ELF-1 (cell line): Measurements from ENCODE around the gene TCAF1.
A peak's percentile ranks its signal among the peaks of the same experiment; 100 is the strongest.
"Not testable (repeated sequence)": the region's sequence is repeated elsewhere in the genome, so short reads cannot be mapped to it uniquely, and the experiment has no call there.

Experiments
- DNase-seq: peaks from one replicate; pipeline ENCODE4 v3.0.0-alpha.2; 2016; ENCODE audit warnings: low read depth, low spot score

The TCAF1 gene

GRCh38 chr7:143905509-143905908 is 3.5 kb upstream of the TCAF1 start:
- no peak for DNase-seq

GRCh38 chr7:143902332-143902899 is 440 bp upstream of the TCAF1 start:
- DNase-seq = no peak

GRCh38 chr7:143901332-143901667 is 676 bp downstream of the TCAF1 start:
- peak; percentile 84 for DNase-seq

- peak; percentile 57 for DNase-seq
Observed at GRCh38 chr7:143900230-143900766, 1.7 kb downstream of the TCAF1 start.

GRCh38 chr7:143898810-143899209 is 3.2 kb downstream of the TCAF1 start:
- no peak for DNase-seq

- no peak for DNase-seq
Observed at GRCh38 chr7:143896667-143897066, 5.3 kb downstream of the TCAF1 start.

GRCh38 chr7:143892527-143893300 is 9.3 kb downstream of the TCAF1 start:
- no peak for DNase-seq

- no peak for DNase-seq
Observed at GRCh38 chr7:143891457-143891856, 10.5 kb downstream of the TCAF1 start.

GRCh38 chr7:143890558-143890957 is 11.4 kb downstream of the TCAF1 start:
- no peak for DNase-seq

GRCh38 chr7:143889068-143889467 is 12.9 kb downstream of the TCAF1 start:
- no peak for DNase-seq

GRCh38 chr7:143886826-143887477 is 15.0 kb downstream of the TCAF1 start:
- DNase-seq = no peak

GRCh38 chr7:143885951-143886350 is 16.0 kb downstream of the TCAF1 start:
- no peak for DNase-seq

GRCh38 chr7:143884969-143885559 is 16.9 kb downstream of the TCAF1 start:
- peak; percentile 88 for DNase-seq

- no peak for DNase-seq
Observed at GRCh38 chr7:143884241-143884968, 17.6 kb downstream of the TCAF1 start.

GRCh38 chr7:143882604-143883078 is 19.3 kb downstream of the TCAF1 start:
- DNase-seq = peak; percentile 76

GRCh38 chr7:143882020-143882603 is 19.9 kb downstream of the TCAF1 start:
- peak; percentile 91 for DNase-seq

- DNase-seq = no peak
Observed at GRCh38 chr7:143878884-143879283, 23.1 kb downstream of the TCAF1 start.

- no peak for DNase-seq
Observed at GRCh38 chr7:143877098-143877497, 24.9 kb downstream of the TCAF1 start.

- DNase-seq = no peak
Observed at GRCh38 chr7:143876218-143876617, 25.8 kb downstream of the TCAF1 start.

GRCh38 chr7:143873242-143873641 is 28.7 kb downstream of the TCAF1 start:
- DNase-seq = not testable (repeated sequence)

GRCh38 chr7:143871534-143871933 is 30.4 kb downstream of the TCAF1 start:
- not testable (repeated sequence) for DNase-seq
